Fibroblast of the aortic adventitia (primary cell): Measurements from ENCODE around the gene LRRC1. TPM values are rescaled to one million over a fixed set of nuclear protein-coding genes. Genes with fewer than 3 reads are reported as not detected.

Source experiments
- DNase-seq: peaks from one replicate; pipeline ENCODE4 v3.0.0-alpha.2; 2010; ENCODE audit warnings: low read depth
- H3K4me3 ChIP-seq: 2 replicates; pipeline ENCODE4 v1.5.1; 2011; ENCODE audit warnings: low read depth, mild to moderate bottlenecking, control low read depth, low read length, moderate library complexity
- total RNA-seq: library from RNA; depleted of rRNA; stranded (reverse); fragments of >200 nt; gene quantifications from 2 replicates; pipeline ENCODE4 v1.2.3, GENCODE V29; 2012; ENCODE audit warnings: low replicate concordance
- TF ChIP-seq, protein P1 (sequence below): IDR thresholded peaks from 2 replicates; pipeline ENCODE4 v1.5.1; 2011; ENCODE audit warnings: mild to moderate bottlenecking, low read length, control low read depth, inconsistent platforms; ENCODE audit not compliant: insufficient read depth

The LRRC1 gene
- total RNA-seq, 1 donor, result 8.3 TPM

DNA sequence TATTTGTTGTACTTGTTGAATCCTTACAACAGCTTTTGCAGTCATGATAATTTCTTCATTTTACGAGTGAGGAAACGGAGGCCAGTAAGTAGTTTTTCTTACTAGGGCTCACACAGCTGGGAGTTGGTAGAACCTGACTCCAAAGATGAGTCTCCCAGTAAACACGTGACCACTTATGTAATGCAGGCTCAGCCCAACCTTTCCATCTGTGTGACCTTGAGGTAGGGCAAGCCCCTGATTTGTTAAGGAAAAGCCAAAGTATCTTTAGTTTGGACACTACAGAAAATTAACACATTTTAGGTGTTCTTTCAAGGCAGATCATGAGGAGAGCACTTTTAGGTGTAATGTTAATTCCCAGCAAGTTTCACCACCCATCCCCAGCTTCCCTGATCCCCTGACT, 111.3 kb downstream of the LRRC1 start:
- TF ChIP-seq, protein P1, sequence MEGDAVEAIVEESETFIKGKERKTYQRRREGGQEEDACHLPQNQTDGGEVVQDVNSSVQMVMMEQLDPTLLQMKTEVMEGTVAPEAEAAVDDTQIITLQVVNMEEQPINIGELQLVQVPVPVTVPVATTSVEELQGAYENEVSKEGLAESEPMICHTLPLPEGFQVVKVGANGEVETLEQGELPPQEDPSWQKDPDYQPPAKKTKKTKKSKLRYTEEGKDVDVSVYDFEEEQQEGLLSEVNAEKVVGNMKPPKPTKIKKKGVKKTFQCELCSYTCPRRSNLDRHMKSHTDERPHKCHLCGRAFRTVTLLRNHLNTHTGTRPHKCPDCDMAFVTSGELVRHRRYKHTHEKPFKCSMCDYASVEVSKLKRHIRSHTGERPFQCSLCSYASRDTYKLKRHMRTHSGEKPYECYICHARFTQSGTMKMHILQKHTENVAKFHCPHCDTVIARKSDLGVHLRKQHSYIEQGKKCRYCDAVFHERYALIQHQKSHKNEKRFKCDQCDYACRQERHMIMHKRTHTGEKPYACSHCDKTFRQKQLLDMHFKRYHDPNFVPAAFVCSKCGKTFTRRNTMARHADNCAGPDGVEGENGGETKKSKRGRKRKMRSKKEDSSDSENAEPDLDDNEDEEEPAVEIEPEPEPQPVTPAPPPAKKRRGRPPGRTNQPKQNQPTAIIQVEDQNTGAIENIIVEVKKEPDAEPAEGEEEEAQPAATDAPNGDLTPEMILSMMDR, result no peak
- DNase-seq, result no peak
- H3K4me3 ChIP-seq, result no peak overlapping the region

DNA sequence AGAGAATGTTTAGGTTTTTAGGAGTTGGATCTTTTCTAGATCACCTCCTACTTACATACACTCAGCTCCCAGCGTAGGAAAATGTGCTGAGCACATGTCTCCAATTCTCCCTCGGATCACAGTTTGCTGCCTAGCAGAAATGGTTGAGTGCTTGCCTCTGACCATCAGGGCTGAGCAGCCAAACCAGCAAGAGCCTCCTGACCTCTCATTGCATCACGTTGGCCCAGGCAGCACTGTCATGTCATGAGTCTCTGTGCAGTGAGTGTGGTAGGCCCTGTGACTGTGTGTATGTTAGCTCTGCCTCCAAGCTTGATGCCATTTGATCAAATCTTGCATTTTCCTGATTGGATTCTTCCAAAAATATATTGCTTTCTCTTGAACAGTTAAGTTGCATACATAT, 112.0 kb downstream of the LRRC1 start:
- TF ChIP-seq, protein P1, result no peak
- no peak overlapping the region for H3K4me3 ChIP-seq
- peak; percentile 15 for DNase-seq

DNA sequence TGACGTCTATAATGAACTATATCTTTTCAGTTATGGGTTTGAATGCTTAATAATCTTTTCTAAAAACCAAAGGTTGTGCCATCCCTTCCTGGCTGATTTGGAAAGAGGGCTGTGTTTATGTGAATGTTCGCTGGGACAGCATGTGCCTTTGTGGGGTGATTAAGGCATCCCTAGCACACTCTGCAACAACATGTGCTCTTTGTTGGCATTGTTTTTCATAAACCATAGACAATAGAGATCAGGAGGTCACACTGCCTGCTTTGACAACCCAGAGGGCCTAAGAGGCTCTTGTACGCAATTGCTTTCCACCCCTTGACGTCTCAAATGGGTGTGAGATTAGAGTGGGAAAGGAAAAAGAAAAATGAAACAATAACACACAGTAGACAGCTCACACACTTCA, 116.0 kb downstream of the LRRC1 start:
- TF ChIP-seq, protein P1, result no peak
- DNase-seq, result no peak
- no peak overlapping the region for H3K4me3 ChIP-seq

DNA sequence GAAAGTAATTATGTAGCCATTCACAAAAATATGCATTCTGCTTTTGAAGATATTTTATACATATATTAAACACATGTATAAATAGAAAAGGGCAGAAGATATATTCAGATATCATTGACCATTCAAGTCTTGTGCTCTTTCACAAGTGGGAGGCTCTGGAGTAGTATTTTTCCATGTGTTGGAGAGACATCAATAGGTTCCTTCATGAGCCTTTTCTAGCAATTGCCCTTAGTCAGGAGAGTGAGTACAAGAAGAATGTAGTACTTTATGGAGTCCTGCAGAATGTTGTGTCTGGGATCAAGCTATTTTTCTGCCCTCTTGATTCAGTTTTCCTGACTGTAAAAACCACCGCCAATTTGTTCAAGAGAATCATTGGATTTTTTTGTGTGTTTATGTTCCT, 117.9 kb downstream of the LRRC1 start:
- H3K4me3 ChIP-seq, result no peak overlapping the region
- no peak for DNase-seq
- TF ChIP-seq, protein P1, result no peak

DNA sequence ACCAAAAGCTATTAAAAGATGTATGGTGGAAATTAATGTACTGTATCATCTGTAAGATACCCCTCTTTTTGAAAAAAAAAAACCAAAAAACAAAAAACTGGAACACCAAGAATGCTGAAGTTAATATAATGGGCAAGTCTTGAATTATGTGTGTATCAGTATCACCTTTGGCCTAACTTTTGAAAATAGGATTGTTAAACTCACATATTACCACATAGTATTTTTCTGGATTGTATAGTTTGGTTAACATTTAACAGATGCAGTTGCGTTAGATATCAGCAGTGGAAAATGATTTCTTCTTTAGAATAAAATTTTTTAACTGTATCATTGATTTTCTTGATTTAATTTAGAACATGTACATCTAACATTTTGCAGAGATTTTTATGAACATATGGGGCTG, 118.5 kb downstream of the LRRC1 start:
- TF ChIP-seq, protein P1, result no peak
- H3K4me3 ChIP-seq, result no peak overlapping the region
- DNase-seq, result no peak

DNA sequence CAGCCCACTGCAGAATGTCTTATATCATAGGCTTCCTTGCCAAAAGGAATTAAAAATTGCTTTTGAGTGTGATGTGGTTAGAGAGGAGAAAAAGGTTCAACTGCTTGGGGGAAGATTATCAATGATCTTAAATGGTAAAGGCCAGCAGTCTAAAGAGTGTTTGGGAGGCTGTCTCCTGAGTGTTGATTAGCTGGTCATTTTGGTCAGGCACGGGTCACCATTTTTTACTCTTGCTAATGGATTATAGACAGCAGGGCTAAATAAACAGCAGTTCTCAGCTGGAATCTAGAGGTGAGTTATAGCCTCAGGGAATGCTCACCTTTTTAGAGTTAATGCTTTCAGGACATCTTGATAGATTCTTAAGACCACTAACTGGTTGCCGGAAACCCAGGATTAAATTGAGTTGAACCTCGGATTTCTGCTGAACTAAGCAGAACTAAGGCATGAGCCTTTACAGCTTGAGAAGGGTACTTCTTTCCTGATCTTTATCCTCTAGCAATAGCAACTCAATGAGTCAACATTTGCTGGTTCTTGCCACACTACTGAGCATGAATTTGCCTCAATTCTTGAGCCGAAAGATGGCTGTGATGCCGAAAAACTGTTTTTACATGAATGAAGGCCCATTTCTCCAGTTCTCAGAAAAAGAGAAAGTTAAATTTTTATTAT, 120.4 kb downstream of the LRRC1 start:
- DNase-seq, result no peak
- TF ChIP-seq, protein P1, result no peak
- H3K4me3 ChIP-seq, result no peak overlapping the region
